ENCODE measurements around the gene WDR90.

The WDR90 gene

GRCh38 chr16:648781-649589 lies at the start of gene WDR90:
Gene WDR90, plus strand, starts transcription at chr16:649365. Its CDS starts 52 bp downstream, at chr16:649417.
- peak; percentile 91 for DNase-seq

GRCh38 chr16:600781-601180 lies 48.4 kb upstream of the WDR90 start:
- DNase-seq, result no peak

- DNase-seq, result no peak
Observed at GRCh38 chr16:603933-604332, 45.2 kb upstream of the WDR90 start.

DNA sequence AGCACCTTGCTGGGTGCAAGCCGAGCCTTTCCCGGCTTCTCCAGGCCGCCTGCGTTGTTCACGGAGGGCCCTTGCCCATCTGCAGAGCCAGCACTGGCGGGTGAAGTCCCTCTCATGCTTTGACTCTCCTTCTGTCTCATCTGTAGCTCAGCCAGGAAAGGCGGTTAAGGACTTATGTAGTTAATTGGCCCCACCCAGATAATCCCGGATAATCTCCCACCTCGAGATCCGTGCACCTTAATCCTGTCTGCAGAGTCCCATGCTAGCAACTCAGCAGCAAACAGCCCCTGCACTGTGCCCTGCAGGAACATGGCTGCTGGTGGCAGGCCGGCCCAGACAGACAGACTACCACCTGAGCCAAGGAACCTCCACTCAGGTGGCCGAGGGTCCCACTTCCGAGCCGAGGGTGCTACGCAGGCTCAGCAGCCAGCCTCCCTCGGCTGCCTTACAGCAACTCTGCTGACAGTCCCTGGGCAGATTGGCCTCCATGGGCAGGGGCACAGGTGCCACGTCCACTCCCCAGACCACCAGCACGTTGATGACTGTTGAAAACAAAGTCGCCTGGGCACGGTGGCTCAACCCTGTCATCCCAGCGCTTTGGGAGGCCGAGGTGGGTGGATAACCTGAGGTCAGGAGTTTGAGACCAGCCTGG lies 42.4 kb upstream of the WDR90 start:
- DNase-seq, result no peak

DNA sequence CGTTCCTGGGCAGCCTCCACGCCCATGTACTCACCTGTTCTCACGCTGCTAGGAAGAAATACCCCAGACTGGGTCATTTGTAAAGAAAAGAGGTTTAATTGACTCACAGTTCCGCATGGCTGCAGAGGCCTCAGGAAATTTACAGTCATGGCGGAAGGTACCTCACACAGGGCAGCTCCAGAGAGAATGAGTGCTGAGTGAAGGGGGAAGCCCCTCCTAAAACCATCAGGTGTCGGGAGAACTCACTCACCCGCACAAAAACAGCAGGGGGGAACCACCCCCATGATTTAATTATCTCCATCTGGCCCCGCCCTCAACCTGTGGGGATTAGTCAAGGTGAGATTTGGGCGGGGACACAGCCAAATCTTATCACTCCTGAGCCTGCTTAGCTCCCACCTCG lies 41.1 kb upstream of the WDR90 start:
- peak; percentile 27 for DNase-seq

- no peak for DNase-seq
Observed at GRCh38 chr16:609316-609715, 39.8 kb upstream of the WDR90 start.

- DNase-seq, result no peak
Observed at GRCh38 chr16:609984-610383, 39.2 kb upstream of the WDR90 start.

DNA sequence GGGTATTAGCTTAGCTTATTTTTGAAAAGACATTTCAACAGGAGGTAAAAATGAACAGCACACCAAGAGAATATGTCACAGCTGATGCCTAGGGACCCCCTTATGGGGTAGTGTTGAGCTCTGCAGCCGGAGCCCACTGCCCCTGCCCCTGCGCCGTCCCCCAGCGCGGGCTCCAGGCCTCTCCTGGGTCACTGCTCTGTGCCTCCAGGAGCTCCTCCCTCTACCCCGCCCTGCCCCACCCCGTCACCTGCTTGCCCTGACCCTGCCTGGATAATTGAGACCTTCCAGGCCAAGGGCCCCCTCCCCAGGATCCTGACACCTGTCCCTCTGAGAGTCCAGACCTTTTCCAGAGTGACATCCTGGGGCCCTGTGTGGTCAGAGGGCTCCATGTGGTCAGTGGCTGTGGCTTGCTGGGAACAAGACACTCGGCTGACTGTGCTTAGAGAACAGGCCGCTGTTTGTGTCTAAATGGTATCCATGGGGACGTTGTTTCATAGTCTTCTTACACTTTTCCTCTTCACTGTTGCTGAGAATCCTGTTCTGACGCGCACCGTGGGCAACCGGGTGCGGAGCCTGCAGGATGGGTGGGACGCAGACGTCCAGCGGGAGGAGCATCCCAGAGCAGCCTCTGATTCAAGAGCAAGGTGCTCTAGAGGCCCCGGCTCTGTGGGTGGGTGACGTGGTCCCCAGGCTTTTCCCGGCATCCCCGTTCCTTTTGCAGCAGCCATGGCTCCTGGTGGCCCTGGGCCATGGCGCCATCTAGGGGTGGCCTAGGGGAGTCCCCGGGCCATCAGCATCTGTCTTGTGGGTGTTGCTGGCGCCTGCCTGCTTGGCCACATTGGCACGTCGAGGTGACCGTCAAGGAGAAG lies 38.4 kb upstream of the WDR90 start:
- DNase-seq, result peak; percentile 56

DNA sequence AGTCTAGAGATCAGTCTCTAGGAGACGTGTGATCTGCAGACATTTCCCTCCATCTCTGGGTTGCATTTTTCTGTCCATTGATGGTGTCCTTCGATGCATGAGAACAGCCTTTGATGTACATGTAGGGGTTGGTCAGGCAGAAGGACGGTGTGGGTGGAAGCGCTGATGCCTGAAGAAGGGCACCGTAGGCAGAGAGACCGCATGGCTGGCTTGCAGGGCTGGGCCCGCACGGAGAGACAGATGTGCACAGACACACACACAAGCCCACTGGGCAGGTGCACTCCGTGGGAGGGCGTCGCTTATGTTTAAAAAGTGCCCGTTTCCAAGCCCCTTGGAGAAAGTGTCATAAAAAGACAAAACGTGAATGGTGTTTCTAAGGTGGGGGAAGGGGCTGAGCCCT lies 34.0 kb upstream of the WDR90 start:
- no peak for DNase-seq

- DNase-seq, result no peak
Observed at GRCh38 chr16:616733-617586, 32.2 kb upstream of the WDR90 start.

DNA sequence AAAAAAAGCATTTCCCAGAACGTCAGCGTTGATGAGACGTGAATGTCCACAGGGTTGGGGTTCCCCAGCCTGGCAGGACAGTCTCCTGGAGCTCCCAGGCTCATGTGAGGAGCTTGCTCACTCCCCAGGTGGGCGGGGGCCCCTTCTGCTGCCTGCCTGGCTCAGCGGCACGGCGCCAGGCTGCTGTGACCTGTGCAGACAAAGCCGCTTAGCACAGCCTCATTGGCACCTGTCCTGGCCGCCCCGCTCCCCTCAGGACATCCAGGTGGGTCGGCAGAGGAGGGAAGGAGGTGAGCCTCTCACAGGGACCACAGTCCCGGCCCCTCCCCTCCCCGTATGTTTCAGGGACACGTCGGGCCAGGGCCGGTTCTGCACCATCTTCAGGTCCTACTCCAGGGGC lies 31.3 kb upstream of the WDR90 start:
- DNase-seq, result no peak

DNA sequence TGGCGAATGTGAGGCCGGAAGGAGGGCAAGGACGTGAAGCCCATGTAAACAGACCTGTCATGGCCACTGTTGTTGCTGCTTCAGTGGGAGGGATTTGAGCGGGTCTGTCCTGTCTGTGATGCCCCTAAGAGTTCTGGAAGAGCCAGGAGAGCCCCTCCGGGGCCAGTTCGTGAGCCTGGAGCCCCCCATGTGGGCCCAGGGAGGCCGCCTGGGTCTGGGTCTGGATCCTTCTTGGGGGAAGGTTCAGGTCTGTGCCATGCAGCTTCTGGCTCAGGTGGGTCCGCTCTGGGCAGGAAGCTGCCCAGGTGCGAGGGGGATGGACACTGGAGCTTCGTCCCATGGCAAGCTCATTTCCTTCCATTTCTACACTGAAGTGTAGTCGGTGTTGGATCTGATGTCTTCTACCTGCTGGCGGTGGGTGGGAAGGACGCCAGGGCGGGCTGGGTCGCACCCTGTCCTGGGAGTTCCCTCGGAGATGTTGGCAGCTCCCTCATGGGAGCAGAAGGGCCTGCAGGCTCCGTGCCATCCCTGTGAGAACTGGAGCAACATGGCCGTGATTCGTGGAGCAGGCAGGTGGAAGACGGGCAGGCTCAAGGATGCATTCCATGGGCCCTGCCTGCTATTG lies 29.6 kb upstream of the WDR90 start:
- DNase-seq, result no peak

GRCh38 chr16:620700-621525 lies 28.3 kb upstream of the WDR90 start:
- no peak for DNase-seq

DNA sequence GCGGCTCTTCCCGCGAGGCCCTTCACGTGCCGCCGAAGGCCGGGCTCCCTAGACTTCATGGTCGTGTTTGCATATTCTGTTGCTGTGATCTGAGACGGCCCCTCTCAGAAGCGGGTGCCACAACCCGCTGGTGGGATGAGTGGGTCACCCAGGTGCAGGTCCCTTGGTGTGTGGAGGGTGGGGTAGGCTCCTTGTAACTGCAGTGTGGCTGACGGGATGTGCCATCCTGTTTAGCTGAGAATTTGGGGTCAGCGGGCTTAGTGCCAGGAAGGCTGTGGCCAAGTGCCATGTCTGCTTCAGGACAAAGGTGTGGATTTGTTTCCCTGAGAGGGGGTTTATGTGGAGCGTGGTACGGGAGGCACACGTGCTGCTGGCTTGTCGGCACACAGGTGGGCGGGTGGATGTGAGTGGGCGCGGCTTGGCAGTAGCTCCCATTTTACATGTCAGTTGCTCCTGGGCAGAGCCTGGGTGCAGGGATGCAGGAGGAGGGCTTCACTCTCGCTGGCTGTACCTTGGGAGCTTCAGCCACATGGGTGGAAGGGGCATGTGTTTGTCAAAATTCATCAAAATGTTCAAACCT lies 27.5 kb upstream of the WDR90 start:
- no peak for DNase-seq

GRCh38 chr16:622920-623280 lies 26.3 kb upstream of the WDR90 start:
- no peak for DNase-seq

GRCh38 chr16:624526-625070 lies 24.6 kb upstream of the WDR90 start:
- no peak for DNase-seq

- DNase-seq, result no peak
Observed at GRCh38 chr16:625117-625976, 23.8 kb upstream of the WDR90 start.

DNA sequence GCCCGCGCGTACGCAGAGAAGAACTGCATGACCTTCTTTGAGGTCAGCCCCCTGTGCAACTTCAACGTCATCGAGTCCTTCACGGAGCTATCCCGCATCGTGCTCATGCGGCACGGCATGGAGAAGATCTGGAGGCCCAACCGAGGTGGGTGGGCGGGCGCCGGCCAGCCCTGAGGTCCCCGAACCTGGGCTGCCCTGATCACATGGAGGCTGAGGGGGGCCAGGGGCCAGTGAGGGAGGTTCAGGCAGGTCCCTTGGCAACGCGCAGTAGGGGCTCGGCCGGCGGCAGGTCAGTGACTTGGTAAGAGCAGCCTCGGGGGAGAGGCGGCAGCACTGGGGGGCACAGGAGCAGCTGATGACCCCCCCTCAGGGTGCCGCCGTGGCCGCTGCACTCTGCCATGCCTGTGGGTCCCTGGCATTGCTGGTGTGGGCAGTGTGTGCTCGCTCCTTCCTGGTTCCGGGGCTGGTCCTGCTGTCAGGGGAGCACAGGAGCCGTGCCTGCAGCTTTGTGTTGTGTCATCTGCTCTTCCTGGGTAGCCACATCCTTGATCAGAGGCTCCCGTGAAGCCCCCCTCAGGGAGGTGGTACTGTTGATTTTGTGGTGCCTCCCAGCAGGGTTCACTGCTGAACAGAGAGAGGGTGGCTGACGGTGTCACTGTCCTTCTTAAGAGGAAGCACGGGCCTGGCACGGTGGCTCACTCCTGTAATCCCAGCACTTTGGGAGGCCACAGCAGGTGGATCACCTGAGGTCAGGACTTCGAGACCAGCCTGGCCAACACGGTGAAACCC lies 23.0 kb upstream of the WDR90 start:
- DNase-seq, result no peak

All from stimulated activated CD4-positive, alpha-beta T cell treated with anti-CD3 and anti-CD28 coated beads, Interleukin-12 subunit alpha, Interleukin-12 subunit beta, amount 100 ng/mL, for 4 hours (primary cell).